GM13976 (cell line): ENCODE data around the gene HSD17B7.
"Not testable (repeated sequence)": the region's sequence is repeated elsewhere in the genome, so short reads cannot be mapped to it uniquely, and the experiment has no call there.

Source experiments
- DNase-seq: peaks from one replicate; pipeline ENCODE4 v3.0.0; 2012; ENCODE audit warnings: low spot score
- in situ Hi-C: fragments of 300-500 bp; cut with MboI; formaldehyde crosslinking; loops from one replicate; pipeline ENCODE4 v1.12.0; 2022; ENCODE audit warnings: low sequenced_read_pairs, mixed read lengths, inconsistent platforms; ENCODE audit not compliant: unreplicated experiment
- TF ChIP-seq, protein P1 (sequence below): IDR thresholded peaks from 2 replicates; pipeline ENCODE4 v1.5.1; 2012; ENCODE audit warnings: borderline replicate concordance, mild to moderate bottlenecking; ENCODE audit not compliant: insufficient read depth; ENCODE audit errors: extremely low read depth, missing control alignments, control extremely low read depth

Gene HSD17B7, protein sequence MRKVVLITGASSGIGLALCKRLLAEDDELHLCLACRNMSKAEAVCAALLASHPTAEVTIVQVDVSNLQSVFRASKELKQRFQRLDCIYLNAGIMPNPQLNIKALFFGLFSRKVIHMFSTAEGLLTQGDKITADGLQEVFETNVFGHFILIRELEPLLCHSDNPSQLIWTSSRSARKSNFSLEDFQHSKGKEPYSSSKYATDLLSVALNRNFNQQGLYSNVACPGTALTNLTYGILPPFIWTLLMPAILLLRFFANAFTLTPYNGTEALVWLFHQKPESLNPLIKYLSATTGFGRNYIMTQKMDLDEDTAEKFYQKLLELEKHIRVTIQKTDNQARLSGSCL

GRCh38 chr1:162790303-162790984 lies at the start of gene HSD17B7:
Gene HSD17B7 (plus strand): TSS chr1:162790702. CDS start chr1:162790801, 99 bp downstream.
- DNase-seq = not testable (repeated sequence)
- in situ Hi-C loops = loop anchor here (25.0 kb wide), 1 partner anchor 178 kb away; no protein-coding TSS in a partner anchor

DNA sequence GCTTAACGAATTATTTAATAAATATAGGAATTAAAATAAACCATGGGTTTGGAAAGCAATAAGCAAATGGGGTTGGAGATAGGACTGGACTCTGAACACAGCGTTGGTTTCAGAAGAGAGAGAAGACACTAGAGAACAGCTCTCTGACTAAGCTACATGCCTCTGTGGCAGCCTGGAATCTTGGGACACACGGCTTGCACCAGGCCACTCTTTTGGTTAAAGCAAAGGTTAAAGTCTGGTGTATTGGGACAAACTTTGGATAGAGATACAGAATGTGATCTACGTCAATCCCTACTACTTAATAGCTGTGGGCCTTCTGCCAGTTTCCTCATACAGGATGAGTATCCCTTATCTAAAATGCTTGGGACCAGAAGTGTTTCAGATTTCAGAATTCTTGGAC lies 49.7 kb upstream of the HSD17B7 start:
- in situ Hi-C loops = no loop called here
- TF ChIP-seq, protein P1, sequence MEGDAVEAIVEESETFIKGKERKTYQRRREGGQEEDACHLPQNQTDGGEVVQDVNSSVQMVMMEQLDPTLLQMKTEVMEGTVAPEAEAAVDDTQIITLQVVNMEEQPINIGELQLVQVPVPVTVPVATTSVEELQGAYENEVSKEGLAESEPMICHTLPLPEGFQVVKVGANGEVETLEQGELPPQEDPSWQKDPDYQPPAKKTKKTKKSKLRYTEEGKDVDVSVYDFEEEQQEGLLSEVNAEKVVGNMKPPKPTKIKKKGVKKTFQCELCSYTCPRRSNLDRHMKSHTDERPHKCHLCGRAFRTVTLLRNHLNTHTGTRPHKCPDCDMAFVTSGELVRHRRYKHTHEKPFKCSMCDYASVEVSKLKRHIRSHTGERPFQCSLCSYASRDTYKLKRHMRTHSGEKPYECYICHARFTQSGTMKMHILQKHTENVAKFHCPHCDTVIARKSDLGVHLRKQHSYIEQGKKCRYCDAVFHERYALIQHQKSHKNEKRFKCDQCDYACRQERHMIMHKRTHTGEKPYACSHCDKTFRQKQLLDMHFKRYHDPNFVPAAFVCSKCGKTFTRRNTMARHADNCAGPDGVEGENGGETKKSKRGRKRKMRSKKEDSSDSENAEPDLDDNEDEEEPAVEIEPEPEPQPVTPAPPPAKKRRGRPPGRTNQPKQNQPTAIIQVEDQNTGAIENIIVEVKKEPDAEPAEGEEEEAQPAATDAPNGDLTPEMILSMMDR = no peak
- no peak for DNase-seq

DNA sequence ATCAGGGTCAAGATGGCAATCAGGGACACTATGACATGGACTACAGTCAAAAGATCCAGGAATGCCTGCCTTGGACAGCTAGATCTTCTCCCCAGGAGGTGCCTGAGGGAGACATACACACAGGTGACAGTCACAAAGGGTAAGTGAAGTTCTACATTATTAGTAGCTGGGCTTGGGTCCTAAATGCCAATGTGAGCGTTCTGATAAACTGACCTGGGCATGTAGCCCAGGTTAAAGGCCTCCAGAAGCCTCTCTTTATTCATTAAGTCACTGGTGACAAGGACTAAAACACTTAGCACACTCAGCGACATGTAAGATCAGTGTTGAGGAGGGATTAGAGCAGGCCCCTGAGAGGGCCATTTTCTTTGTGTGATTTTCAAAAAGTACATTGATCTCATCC lies 48.9 kb upstream of the HSD17B7 start:
- in situ Hi-C loops = no loop called here
- DNase-seq = no peak
- TF ChIP-seq, protein P1 = no peak

DNA sequence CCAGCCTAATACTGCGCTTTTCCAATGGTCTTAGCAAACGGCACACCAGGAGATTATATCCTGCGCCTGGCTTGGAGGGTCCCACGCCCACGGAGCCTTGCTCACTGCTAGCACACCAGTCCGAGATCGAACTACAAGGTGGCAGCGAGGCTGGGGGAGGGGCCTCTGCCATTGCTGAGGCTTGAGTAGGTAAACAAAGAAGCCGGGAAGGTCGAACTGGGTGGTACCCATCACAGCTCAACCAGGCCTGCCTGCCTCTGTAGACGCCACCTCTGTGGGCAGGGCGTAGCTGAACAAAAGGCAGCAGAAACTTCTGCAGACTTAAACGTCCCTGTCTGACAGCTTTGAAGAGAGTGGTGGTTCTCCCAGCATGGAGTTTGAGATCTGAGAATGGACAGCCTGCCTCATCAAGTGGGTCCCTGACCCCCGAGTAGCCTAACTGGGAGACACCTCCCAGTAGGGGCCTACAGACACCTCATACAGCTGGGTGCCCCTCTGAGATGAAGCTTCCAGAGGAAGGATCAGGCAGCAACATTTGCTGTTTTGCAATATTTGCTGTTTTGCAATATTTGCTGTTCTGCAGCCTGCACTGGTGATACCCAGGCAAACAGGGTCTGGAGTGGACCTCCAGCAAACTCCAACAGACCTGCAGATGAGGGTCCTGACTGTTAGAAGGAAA lies 44.1 kb upstream of the HSD17B7 start:
- in situ Hi-C loops, DNase-seq: not testable (repeated sequence)

DNA sequence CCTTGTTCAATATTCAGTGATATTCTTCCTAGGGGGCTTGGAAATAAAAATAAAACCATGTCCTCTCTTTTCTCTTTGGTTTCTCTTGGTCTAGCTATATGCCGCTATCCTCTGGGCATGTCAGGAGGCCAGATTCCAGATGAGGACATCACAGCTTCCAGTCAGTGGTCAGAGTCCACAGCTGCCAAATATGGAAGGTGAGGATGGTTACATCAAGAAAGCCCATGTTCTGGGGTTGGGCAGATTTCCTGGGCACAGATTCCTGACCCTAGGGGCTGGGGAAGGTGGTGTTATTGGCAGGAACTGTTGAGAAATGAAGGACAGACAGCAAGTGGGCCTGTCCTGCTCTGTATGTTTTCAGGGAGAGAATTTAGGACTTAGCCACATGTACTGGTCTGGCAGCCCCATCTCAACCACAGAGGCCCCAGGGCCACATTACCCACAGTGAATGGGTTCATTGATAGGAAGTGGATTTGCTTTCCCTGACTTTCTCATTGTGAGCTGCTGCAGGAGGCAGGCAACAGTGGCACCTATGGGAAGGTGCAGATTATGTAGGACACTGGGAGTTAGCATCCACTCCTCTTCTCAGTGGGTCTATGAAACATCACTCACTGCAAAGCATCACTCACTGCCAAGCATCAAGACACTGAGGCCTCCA lies 37.4 kb upstream of the HSD17B7 start:
- TF ChIP-seq, protein P1 = no peak
- DNase-seq = no peak
- in situ Hi-C loops = no loop called here

GRCh38 chr1:162753998-162754585 lies 36.4 kb upstream of the HSD17B7 start:
- in situ Hi-C loops = no loop called here
- TF ChIP-seq, protein P1 = no peak
- no peak for DNase-seq

DNA sequence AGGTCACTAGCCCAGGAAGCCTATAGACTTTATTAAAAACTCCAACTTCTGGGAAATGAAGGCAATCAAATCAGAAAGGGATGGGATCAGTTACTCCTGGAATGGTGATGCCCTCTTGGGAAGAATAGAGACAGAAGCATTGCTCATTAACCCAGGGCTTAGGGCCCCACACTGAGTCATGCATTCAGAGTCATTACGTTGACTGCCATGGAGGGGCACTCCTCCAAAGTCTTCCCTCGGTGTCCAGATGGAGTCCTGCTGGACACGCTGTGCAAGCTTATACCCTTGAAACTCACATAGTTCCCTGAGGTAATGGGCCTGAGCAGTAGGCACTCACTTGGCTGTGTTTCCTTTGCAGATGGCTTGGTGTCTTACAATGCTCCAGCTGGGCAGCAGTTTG lies 35.2 kb upstream of the HSD17B7 start:
- in situ Hi-C loops = no loop called here
- TF ChIP-seq, protein P1 = no peak
- no peak for DNase-seq
